Posterior vena cava (tissue), 2 donors: Measurements from ENCODE around the gene BLMH. TPM values are rescaled to one million over a fixed set of nuclear protein-coding genes. Genes with fewer than 3 reads are reported as not detected.
"Not testable (repeated sequence)": the region's sequence is repeated elsewhere in the genome, so short reads cannot be mapped to it uniquely, and the experiment has no call there.

Experiments used
- DNase-seq: peaks from one replicate; pipeline ENCODE4 v3.0.0-alpha.2; 2020; ENCODE audit warnings: low spot score
- intact Hi-C, 2 donors: fragments of 100-400 bp; cut with DNase I; formaldehyde crosslinking; loops; one replicate each; pipeline versions ENCODE4 v1.14.1 to v1.14.2; 2022 to 2023
- total RNA-seq, 2 donors: library from RNA; stranded (reverse); fragmentation: NEBNext Ultra II Directional; extraction: Animal tissue kit (Norgen Biotek cat#: 25700); gene quantifications; one replicate each; pipeline ENCODE4 v1.2.1, GENCODE V29; 2021
- donor health status: DM: yes; HTN: yes; CAD: no.
- donor health status: DM: yes; HTN: yes; CAD: no.

BLMH gene
- total RNA-seq, 2 donors from 2014 or later: 23.3 to 28.4 TPM

DNA sequence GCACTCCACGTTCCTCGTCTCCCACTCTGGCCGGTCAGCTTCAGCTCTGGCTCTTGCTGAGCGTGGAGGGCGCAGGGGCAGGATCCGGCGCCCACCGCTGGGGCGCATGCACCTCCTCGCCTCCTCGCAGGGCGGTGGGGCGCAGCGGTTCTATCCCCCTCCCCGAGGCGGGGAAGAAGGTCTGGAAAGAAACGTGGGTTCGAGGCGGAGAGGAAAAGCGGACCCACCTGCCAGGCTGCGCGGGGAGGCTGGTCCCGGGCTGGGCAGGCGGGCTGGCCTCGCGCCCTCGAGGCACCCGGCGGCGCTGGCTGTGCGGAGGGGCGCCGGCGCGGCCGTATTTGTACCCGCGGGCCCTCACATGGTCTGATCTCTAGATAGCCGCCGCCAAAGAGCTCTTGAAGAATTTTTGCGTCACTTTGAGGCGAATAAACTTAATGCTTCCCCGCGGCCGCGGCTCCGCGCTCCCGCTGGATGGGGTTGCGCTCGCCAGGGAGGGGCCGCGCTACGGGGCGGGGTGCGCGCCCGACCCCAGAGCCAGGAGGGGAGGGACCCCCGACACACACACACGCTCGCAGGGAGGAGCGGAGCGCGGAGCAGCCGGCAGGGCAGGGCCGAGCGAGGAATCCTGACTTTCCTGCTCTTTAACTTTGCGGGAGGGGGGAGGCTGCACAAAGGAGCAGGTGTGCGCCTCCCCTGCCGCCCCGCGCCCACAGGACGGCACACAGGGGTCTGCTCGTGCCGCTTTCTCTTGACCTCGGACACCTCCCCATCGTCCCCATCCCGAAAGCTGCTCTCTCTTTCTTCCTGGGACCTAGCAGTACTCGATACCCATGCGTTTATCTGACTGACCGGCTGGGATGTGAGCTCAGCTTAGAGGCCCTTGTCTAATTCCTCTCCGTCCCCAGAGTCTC, 56.1 kb downstream of the BLMH start, which contains the start of gene SLC6A4:
Gene SLC6A4, minus strand, starts transcription at position 312 of the 911 bp plus-strand sequence. CDS start 13,739 bp downstream, outside the sequence.
- peak; percentile 76 for DNase-seq
- intact Hi-C loops: no loop called here

- intact Hi-C loops: no loop called here
- peak; percentile 54 for DNase-seq
Measured at GRCh38 chr17:30234964-30235363, 56.8 kb downstream of the BLMH start.

DNA sequence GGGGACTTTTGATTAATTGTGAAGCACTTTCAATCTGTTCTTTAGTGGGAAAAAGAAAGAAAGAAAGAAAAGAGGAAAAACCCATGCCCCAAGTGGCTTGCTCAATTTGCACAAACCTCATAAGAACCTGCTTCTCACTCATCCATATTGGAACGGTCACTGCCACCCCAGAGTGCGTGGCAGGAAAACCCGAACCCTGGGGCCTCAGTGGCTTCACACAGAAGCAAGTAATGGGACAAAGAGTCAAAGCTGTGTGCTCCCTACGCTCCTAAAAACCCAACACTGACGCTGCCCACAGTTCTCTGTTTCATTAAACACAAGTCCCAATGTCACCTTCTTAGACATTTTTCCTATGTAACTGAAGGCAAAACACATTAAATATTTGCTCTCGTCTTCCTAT, 57.4 kb downstream of the BLMH start:
- intact Hi-C loops: no loop called here
- peak; percentile 22 for DNase-seq

DNA sequence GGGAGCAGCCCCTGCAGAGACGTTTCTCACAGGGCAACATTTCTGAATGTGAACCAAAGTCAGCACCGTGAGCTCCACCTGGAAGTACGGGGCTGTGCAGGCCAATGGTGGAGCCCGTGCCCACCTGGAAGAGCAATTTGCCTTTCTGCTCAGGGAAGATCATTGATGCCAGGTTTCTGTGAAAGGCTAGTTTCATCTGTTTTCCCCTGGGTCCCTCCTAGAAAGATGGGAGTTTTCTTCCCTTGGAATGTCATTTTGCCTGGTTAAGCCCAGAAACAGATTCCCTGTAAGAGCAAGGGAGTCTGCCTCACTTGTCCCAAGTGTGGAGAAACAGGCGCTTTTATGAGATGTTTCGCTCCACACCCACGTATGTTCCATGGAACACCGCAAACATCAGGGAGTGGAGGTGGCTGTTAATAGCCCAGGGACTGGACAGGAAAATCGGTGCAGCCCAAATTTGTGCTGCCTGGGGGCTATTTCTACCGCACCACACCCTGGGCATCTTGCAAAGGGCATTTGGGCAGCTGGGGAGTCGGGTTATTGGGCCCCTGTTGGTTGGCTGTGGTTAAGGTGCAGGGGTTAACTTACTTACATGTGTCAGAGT, 58.8 kb downstream of the BLMH start:
- intact Hi-C loops: no loop called here
- DNase-seq: peak; percentile 24

- intact Hi-C loops: no loop called here
- DNase-seq: peak; percentile 48
Measured at GRCh38 chr17:30232015-30232823, 59.5 kb downstream of the BLMH start.

DNA sequence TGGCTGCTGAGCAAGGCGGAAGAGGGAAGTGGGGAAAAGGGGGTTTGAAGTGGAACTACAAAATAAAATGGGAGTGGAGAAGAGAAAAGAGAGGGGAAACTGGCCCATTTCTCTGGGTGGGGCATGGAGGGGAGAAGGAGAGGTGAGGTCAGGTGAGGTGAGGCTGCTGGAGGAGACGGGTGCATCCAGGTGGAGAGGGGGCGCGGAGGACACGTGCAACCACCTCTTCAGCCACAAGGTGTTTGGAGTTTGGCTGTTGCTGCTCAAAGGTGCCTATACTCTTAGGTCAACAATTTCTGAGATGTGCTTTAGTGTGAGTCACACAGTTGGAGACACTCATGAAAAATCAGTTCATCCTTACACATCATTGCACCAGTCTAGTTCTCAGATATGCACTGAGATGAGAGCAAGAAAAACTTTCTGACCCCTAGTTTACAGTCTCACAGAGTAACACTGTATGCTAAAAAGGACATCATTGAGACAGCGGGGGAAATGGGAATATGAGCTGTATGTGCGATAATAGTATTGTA, 61.1 kb downstream of the BLMH start:
- intact Hi-C loops: no loop called here
- DNase-seq: peak; percentile 20

GRCh38 chr17:30230009-30230408, 61.7 kb downstream of the BLMH start:
- intact Hi-C loops, DNase-seq: not testable (repeated sequence)

DNA sequence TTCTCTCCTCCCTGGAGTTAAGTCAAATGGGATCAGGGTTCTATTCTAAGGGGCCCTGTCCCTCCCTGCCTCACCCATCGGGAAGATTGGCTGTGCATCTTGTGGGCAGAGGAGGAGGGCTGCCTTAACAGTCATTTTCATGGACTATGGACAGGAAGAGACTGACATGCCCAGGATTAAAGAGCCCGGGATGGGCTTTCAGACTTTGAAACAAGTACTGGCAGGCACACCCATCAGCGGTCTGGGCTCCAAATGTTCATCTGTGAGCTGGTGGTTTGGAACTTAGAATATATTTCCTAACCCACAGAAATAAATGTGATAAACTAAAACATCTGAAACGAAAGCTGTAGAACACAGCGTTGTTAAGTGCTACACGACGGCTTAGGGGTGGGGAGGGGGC, 62.7 kb downstream of the BLMH start:
- DNase-seq: peak; percentile 31
- intact Hi-C loops: no loop called here

DNA sequence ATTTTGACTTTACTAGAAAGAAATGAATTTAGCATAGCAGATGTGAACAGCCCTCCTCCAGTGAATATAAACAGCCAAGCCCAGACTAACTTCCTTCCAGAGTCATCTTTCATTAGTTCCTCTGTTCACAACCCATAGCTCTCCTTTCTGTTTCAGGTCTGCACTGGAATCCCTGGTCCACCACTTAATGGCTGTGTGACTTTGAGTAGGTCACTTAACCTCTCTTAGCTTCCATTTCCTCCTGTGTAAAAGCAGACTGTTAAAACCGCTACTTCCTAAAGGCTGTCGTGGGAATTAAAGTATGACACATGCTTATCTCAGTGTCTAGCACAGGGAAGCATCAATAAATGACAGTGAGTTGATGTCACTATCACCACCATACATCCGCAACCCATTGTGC, 63.7 kb downstream of the BLMH start:
- intact Hi-C loops: no loop called here
- DNase-seq: peak; percentile 4

DNA sequence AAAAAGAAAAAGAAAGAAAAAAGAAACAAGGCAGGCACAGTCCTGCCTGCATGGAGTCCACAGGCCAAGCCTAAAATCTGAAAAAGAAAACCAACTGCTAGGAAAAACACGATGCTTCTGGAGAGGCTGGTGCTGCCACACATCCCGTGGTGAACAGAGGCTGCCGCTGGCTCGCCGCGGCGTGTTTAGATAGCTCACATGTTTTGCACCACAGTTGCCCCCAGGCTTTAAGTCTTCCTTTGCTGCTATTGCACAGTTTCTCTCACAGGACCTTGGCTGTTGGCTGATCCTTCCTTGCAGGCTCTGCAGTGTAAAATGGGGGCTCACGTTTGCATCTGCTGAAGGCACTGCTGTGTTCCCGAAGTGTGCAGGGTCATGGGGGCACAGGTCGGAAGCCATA, 64.9 kb downstream of the BLMH start:
- intact Hi-C loops: no loop called here
- peak; percentile 43 for DNase-seq

- peak; percentile 64 for DNase-seq
- intact Hi-C loops: no loop called here
Measured at GRCh38 chr17:30225919-30226553, 65.7 kb downstream of the BLMH start.

DNA sequence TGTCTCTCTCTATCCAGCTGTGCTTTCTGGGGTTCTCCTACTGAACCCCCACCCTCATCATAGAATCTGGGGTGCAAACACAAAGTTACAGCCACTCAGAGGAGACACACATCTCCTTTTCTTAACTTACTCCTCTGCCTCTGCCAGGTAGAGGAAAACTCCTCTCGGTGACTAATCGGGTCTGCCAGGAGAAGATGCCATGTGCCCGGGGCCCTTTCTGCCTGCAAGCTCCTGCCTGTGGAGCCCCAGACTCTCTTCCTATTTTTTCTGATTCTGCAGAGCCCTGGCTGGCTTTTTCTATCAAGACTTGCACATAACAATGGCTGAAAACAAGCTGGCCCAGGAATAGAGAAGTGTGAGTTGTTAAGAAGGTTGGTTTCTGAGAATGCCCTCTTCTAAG, 66.6 kb downstream of the BLMH start:
- peak; percentile 4 for DNase-seq

DNA sequence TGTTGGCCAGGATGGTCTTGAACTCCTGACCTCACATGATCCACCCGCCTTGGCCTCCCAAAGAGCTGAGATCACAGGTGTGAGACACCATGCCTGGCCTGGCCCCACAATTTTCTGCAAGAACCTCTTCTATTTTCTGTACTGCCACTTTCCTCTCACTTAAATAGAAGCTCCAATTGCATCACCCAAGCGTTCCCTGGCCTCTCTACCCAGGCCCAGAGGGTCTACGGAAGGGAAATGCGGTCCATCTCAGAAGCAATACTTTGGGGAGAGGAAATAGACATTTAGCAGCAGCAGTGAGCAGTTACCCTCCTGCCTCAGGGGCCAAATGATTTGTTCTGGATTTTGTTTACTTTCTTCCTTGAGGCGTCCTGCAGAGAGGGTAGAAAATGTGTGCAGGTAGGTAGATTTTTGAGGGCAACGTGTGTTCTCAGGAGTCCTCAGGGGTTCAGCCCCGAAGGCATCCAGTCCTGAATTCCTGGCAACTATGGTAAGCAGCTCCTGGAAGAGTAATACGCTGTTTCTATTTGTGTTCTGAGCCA, 67.3 kb downstream of the BLMH start:
- intact Hi-C loops: no loop called here
- DNase-seq: peak; percentile 56

More for the DNA sequence above, 66.6 kb downstream of the BLMH start:
- intact Hi-C loops: no loop called here

DNA sequence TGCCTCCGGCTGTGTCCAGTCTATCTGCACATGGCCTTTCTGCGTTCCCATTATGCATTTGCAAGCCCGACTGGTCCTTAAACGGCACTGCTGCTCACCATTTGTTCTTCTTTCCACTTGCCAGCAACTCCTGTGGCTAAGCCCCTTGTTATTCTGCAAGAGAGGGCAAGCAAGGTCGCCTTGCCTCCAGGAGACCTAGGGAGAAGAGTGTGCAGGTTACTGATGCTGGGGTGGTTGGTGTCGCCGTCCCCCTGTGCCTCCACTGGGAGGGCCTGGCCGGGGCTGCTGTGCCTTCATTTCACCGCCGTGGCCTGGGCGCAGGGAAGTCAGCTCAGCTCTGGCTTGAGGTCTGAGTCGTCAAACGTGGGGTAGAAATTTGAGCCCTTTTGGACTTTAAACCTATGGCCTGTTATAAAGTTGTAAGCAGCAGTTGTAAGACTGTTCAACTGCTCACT, 69.0 kb downstream of the BLMH start:
- intact Hi-C loops: no loop called here
- DNase-seq: peak; percentile 67

GRCh38 chr17:30222251-30222650, 69.5 kb downstream of the BLMH start:
- intact Hi-C loops: no loop called here
- peak; percentile 25 for DNase-seq

DNA sequence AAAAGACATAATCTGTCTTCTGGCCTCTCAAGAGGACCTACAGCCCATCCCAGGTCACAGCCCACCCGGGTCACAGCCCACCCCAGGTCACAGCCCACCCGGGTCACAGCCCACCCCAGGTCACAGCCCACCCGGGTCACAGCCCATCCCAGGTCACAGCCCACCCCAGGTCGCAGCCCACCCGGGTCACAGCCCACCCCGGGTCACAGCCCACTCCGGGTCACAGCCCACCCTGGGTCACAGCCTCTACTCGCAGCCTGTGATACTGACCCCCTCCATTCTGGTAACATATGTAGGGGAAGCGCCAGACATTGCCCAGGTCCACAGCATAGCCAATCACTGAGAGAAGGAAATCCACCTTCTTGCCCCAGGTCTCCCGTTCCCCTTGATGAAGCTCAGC, 70.4 kb downstream of the BLMH start:
- DNase-seq: peak; percentile 55
- intact Hi-C loops: no loop called here

- intact Hi-C loops: no loop called here
- peak; percentile 5 for DNase-seq
Measured at GRCh38 chr17:30220414-30220813, 71.3 kb downstream of the BLMH start.

DNA sequence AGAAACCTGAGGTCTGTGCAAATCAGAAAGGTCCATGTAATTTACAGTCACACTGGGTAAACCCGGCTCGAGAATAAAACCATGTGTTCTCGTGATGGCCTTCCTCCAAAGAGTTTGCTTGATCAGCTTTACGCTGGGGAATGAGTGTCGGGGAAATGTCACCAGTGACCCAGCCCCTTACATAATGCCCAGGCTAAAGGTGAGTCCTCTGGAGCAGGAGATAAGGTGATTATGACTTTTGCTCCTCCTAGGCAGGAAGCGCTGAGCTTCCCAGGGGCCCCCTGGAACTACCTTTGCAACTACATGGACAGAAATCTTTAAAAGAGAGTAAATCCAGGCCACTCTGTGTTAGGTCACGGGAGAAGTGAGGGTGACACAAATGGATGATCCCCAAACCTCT, 71.9 kb downstream of the BLMH start:
- intact Hi-C loops: no loop called here
- peak; percentile 4 for DNase-seq

- intact Hi-C loops: no loop called here
- DNase-seq: peak; percentile 48
Measured at GRCh38 chr17:30219315-30219714, 72.4 kb downstream of the BLMH start.
